Keratinocyte (primary cell): ENCODE data around the gene MIDN. TPM values are rescaled to one million over a fixed set of nuclear protein-coding genes. Genes with fewer than 3 reads are reported as not detected.

Source experiments
- DNase-seq: peaks from one replicate; pipeline ENCODE4 v3.0.0-alpha.2; 2011; ENCODE audit warnings: low read depth, missing footprints, low spot score
- FAIRE-seq: peaks from 2 replicates; lab custom pipeline; 2011; peaks lifted over from hg19 to GRCh38; lab: Jason Lieb, UNC
- H2AFZ ChIP-seq: 2 replicates; pipeline ENCODE4 v1.6.0; 2012; ENCODE audit warnings: low read length, control low read depth, inconsistent platforms; ENCODE audit not compliant: control insufficient read depth
- H3K27ac ChIP-seq: 2 replicates; pipeline ENCODE4 v1.5.1; 2011; ENCODE audit warnings: low read length; ENCODE audit not compliant: control insufficient read depth, insufficient read depth
- H3K27me3 ChIP-seq: 3 replicates; pipeline ENCODE4 v1.6.0; 2011; ENCODE audit warnings: low read length; ENCODE audit not compliant: control insufficient read depth, insufficient read depth; ENCODE audit errors: extremely low read depth
- H3K36me3 ChIP-seq, 2 experiments: 2 replicates in 1 of 2; 3 replicates in 1 of 2; pipeline ENCODE4 v1.5.1; 2011; ENCODE audit warnings: low read length in 2 of 2, mild to moderate bottlenecking in 1 of 2; ENCODE audit not compliant: control insufficient read depth in 2 of 2, insufficient read depth in 2 of 2; ENCODE audit errors: extremely low read depth in 1 of 2
- H3K4me1 ChIP-seq: 3 replicates; pipeline ENCODE4 v1.5.1; 2011; ENCODE audit warnings: low read length; ENCODE audit not compliant: control insufficient read depth, insufficient read depth; ENCODE audit errors: extremely low read depth
- H3K4me2 ChIP-seq: 3 replicates; pipeline ENCODE4 v1.6.0; 2011; ENCODE audit warnings: low read depth, low read length; ENCODE audit not compliant: control insufficient read depth, insufficient read depth; ENCODE audit errors: extremely low read depth
- H3K4me3 ChIP-seq, 3 experiments: fragments of 200-600 bp in 1 of 3; sonication (generic) in 1 of 3; 2 replicates in 2 of 3; 3 replicates in 1 of 3; pipeline ENCODE4 v1.5.1; 2011 to 2016; ENCODE audit warnings: low read length in 3 of 3, mild to moderate bottlenecking in 3 of 3, control low read depth in 2 of 3, inconsistent platforms in 1 of 3, low read depth in 1 of 3, mixed read lengths in 1 of 3, mixed run types in 1 of 3, moderate library complexity in 1 of 3; ENCODE audit not compliant: control insufficient read depth in 2 of 3, insufficient read depth in 2 of 3; ENCODE audit errors: extremely low read depth in 1 of 3
- H3K79me2 ChIP-seq: 2 replicates; pipeline ENCODE4 v1.6.0; 2012; ENCODE audit warnings: low read length; ENCODE audit not compliant: control insufficient read depth, insufficient read depth
- H3K9ac ChIP-seq: 3 replicates; pipeline ENCODE4 v1.6.0; 2011; ENCODE audit warnings: low read length; ENCODE audit not compliant: control insufficient read depth, insufficient read depth; ENCODE audit errors: extremely low read depth
- H3K9me1 ChIP-seq: 3 replicates; pipeline ENCODE4 v1.6.0; 2011; ENCODE audit warnings: low read length; ENCODE audit not compliant: control insufficient read depth, insufficient read depth; ENCODE audit errors: extremely low read depth
- H3K9me3 ChIP-seq: 2 replicates; pipeline ENCODE4 v1.5.1; 2012; ENCODE audit warnings: low read depth, low read length; ENCODE audit not compliant: control insufficient read depth
- H4K20me1 ChIP-seq: 3 replicates; pipeline ENCODE4 v1.6.0; 2011; ENCODE audit warnings: low read length; ENCODE audit not compliant: control insufficient read depth, insufficient read depth; ENCODE audit errors: extremely low read depth
- CTCF ChIP-seq, 3 experiments: IDR thresholded peaks in 1 of 3; conservative IDR thresholded peaks in 1 of 3; optimal IDR thresholded peaks in 1 of 3; 2 replicates in 2 of 3; 3 replicates in 1 of 3; pipeline versions ENCODE3 to v1.5.1; 2011; ENCODE audit warnings: low read length in 3 of 3, mild to moderate bottlenecking in 3 of 3, moderate library complexity in 2 of 3, control low read depth in 1 of 3, inconsistent platforms in 1 of 3; ENCODE audit not compliant: insufficient read depth in 2 of 3; ENCODE audit errors: extremely low read depth in 1 of 3
- EZH2 ChIP-seq: IDR thresholded peaks from one replicate; pipeline ENCODE4 v1.6.1; 2012; ENCODE audit warnings: inconsistent platforms, mild to moderate bottlenecking, low read length, moderate library complexity
- dilution Hi-C: fragments of 300-500 bp; cut with MboI; formaldehyde crosslinking; loops from one replicate; pipeline ENCODE4 v1.7.0; 2020; ENCODE audit warnings: low sequenced_read_pairs; ENCODE audit not compliant: extremely low pct_ligation_motif_present
- polyA plus RNA-seq, 5 experiments: library from polyadenylated mRNA; depleted of rRNA in 3 of 5; stranded (reverse) in 3 of 5; stranded (forward) in 1 of 5; unstranded in 1 of 5; fragments of >200 nt; gene quantifications; 1 replicate in 1 of 5; 2 replicates in 3 of 5; 3 replicates in 1 of 5; pipeline versions ENCODE4 v1.2.1 to v1.2.3, GENCODE V29; 2011 to 2012; ENCODE audit warnings: missing spikeins in 2 of 5, low read depth in 1 of 5, low replicate concordance in 1 of 5

Gene MIDN
- polyA plus RNA-seq, 1 donor (not counting 4 experiments of a cell fraction or from before 2014, with no cell fraction given), result 4.7 TPM

GRCh38 chr19:1247748-1248138 lies 640 bp upstream of the MIDN start:
- Histone ChIP-seq H3K4me3 (no peak overlapping the region), H3K36me3 (peaks cover 1 to 5% of the 10 kb centered on the region in 2 experiments), H3K9me1 (no peaks in the 10 kb centered on the region), H3K9me3 (no peaks in the 10 kb centered on the region), H2AFZ (no peak overlapping the region), H3K27me3 (no peaks in the 10 kb centered on the region), H3K9ac (no peak overlapping the region), H3K79me2 (peaks cover 31% of the 10 kb centered on the region), H3K4me1 (peaks cover 17% of the 10 kb centered on the region), H3K4me2 (no peak overlapping the region), H3K27ac (no peak overlapping the region), H4K20me1 (no peaks in the 10 kb centered on the region)
- DNase-seq, result no peak
- no peak for TF ChIP-seq EZH2
- no peak for TF ChIP-seq CTCF (optimal IDR thresholded peaks at IDR 0.05 in 1 of 3, IDR thresholded peaks at IDR 0.05 in 1 of 3, conservative IDR thresholded peaks at IDR 0.05 in 1 of 3; ENCODE audit: extremely low read depth in 1 of 3, insufficient read depth in 2 of 3, low read length in 3 of 3)
- dilution Hi-C loops, result no loop called here
- FAIRE-seq, result no peak

GRCh38 chr19:1248786-1249297 lies 459 bp downstream of the MIDN start:
- Histone ChIP-seq H3K79me2 (peaks cover 30% of the 10 kb centered on the region), H2AFZ (no peak overlapping the region), H4K20me1 (no peaks in the 10 kb centered on the region), H3K36me3 (peaks cover 5 to 10% of the 10 kb centered on the region in 2 experiments), H3K4me2 (no peak overlapping the region), H3K9ac (peak overlapping the region; percentile 80), H3K9me3 (no peaks in the 10 kb centered on the region), H3K27me3 (no peaks in the 10 kb centered on the region), H3K4me3 (peak overlapping the region; percentile 52 to 85 (median 59)), H3K4me1 (peaks cover 19% of the 10 kb centered on the region), H3K9me1 (no peaks in the 10 kb centered on the region), H3K27ac (peak overlapping the region; percentile 76)
- no peak for FAIRE-seq
- TF ChIP-seq CTCF (optimal IDR thresholded peaks at IDR 0.05 in 1 of 3, IDR thresholded peaks at IDR 0.05 in 1 of 3, conservative IDR thresholded peaks at IDR 0.05 in 1 of 3; ENCODE audit: extremely low read depth in 1 of 3, insufficient read depth in 2 of 3, low read length in 3 of 3) (peak; percentile 56 to 69 (median 56)), EZH2 (no peak)
- dilution Hi-C loops, result no loop called here
- no peak for DNase-seq
